Fibroblast of skin of left quadriceps (primary cell): ENCODE data around the gene SPAG8.

Experiments
- DNase-seq, 2 experiments: peaks; one replicate each; pipeline ENCODE4 v3.0.0-alpha.2; 2013; ENCODE audit warnings: low read depth in 2 of 2

SPAG8 gene, protein sequence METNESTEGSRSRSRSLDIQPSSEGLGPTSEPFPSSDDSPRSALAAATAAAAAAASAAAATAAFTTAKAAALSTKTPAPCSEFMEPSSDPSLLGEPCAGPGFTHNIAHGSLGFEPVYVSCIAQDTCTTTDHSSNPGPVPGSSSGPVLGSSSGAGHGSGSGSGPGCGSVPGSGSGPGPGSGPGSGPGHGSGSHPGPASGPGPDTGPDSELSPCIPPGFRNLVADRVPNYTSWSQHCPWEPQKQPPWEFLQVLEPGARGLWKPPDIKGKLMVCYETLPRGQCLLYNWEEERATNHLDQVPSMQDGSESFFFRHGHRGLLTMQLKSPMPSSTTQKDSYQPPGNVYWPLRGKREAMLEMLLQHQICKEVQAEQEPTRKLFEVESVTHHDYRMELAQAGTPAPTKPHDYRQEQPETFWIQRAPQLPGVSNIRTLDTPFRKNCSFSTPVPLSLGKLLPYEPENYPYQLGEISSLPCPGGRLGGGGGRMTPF

DNA sequence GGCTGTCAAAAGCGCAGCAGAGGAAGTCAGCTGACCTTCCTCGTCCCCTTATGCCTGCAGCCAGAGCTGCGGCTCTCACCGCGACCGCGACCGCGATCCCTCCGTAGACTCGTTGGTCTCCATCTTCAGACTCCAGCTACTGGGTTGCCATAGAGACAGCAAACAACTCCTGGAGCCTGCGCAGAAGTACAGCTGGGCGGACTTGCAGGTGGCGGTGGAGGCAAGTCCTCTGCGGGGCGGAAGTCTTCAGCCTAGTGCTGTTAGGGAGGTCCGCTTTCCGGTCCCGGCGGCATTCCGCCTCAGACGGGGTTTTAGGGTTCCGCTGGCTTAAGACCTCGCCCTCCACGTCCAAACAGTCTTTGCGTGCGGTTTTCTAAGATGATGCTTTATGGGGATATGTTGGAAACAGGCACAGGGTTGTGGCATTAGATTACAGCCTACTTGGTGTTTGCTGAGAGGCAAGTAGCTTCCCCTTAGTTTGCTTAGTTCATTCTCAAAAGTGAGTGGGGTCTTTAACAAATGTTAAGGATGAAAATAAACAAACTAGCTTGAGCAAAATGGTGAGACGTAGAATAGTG is at the start of gene SPAG8:
Gene SPAG8 (minus strand): TSS at position 238 of the 578 bp plus-strand sequence. CDS start 115 bp downstream, at position 123.
- peak; percentile 86 to 88 for DNase-seq

DNA sequence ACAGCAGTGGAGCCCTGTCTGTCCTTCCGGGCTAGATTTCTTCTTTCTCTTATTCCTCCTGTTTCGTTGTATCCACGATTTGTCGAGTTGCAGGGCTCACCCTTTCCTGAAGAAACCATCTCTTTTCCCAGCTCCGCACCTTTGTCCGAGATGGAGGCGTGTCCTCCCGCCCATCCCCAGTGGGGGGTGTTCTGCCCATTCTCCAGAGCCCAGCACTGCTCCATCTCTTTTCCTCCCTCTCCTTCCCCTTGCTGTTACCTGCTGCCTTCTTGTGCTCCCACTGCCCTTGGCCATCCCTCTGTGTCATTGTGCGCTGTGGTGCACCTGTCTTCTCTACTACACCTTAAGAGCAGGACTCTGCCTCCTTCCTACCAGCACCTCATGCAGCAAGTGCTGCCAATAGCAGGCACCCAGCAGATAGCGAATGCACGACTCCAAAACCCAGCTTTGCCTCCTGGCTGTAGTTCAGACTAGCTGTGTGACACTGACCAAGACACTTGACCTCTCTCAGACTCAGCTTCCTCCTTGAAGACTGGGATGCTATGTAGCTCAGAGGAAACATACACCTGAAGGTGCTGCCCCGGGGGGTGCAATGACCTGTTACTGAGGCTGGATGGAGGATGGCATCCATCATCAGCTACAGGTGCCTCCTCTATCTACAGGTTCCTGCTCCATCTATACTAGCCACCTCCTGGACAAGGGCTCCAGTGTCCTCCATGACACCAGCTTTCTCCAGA is 49.3 kb upstream of the SPAG8 start:
- no peak for DNase-seq

DNA sequence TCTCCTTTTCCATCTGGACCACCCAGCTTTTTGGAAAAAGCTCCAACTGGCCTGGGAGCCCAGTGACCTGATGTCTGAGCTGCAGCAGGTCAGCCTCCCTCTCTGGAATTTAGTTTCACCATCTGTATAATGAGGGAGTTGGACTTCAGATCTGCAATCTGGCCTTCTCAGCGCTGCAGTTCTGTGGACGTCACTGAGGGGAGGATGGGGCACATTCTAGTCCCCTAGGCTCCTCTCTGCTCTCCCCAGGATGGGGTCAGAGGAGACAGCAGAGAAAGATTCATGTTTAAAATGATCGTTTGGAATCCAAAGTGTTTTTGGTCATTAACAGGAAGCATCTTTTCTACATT is 47.9 kb upstream of the SPAG8 start:
- no peak for DNase-seq

DNA sequence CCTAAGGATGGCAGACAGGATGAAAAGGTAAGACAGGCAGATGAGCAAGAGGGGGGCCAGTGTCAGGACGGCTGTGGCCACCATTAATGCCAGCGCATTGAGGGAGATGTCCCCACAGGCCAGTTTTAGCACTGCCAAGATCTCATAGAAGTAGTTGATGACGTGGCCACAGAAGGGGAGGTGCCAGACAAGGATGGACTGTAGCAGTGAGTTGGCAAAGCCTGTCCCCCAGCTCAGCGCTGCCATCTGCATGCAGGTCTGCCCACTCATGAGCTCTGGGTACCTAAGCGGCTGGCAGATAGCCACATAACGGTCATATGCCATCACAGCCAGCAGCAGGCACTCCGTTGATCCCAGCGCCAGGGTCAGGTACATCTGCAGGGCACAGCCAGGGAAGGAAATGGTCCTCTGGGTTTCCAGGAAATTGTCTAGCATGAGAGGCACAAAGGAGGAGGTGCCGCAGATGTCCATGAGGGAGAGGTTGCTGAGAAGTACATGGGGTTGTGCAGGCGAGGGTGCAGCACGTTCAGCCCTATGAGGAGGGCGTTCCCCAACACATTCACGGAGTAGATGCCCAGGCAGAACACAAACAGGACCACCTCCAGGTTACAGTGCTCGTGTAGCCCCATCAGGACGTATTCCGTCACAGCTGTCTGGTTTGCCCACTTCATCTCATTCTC is 47.4 kb upstream of the SPAG8 start:
- no peak for DNase-seq

DNA sequence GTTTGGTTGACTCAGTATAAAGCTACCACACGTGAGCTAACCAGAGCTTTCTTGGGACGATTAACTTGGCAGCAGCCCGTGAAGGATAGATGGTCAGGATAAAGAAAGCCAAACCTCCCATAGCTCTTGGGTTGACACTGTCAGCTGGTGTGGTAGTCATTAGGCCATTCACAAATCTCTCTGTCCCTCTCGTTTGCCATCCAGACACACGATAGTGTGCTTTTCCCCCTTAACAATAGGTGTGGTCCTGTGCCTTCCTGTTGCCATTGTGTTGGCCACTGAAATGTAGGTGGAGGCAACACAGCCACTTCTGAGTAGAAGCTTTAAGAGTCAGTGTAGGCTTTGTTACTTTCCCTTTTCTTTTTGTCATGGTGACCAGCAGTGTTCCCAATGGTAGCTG is 46.4 kb upstream of the SPAG8 start:
- no peak for DNase-seq

DNA sequence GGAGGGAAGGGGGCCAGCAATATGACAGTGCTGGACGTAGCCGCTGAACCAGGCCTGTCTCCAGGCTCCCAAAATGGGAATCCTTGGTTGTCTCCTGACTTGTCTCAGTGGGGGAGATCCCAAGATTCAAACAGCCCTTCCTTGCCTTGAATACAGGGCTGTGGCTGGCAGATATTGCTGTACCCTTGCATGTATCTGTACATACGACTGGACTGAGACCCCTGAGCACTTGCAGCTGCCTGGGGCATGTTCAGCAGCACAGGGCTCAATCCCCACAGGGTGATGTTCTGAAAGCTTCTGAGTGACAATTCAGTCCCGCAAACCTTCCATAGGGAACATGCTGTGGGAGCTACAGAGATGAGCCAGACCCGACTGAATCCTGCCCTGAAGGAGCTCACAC is 44.8 kb upstream of the SPAG8 start:
- no peak for DNase-seq

DNA sequence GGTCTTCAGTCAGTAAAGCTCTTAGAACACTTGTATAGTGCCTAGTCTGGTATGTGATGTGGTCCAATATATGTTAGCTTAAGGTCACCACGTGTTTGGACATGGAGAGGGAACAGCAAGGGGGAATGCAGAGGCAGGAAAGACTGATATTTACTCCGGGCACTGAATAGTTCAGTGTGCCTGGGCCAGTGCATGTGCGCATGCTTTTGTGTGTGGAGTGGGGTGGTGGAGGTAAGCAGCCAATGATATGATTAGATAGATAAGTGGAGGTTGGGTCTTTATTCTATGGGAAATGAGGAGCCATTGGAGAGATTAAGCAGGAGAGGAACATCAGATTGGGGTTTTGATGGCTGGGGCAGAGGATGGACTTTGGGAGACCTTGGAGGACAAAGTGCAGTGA is 44.1 kb upstream of the SPAG8 start:
- DNase-seq, result no peak

DNA sequence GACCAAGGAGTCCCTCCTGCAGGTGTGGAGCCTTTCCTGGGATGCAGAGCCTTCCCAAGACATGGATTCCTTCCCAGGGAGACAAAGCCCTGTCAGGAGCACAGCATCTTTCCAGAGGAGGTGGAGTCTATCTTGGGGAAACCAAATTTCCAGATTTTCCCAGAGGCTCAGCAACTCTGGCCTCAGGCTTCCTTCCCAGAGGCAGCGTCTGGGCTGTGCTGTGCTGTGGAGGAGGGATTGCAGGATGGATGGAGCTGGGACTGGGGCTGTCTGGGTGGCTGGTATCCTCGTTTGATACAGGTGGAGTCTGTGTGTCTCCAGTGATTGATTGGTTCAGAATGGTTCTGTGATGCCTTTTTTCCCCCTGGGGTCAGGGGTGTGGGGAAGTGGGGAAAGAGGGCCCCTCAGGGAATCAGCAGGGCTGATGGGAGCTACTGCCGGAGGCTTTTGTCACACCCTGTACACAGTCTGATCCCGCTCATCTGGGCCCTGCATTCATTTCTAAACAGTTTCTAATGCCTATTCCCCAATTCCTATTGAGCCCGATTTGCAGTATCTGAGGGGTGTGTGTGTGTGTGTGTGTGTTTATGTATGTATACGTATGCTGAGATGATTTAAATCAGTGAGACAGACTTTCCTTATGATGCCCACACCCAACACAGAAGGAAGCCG is 42.2 kb upstream of the SPAG8 start:
- DNase-seq, result no peak

DNA sequence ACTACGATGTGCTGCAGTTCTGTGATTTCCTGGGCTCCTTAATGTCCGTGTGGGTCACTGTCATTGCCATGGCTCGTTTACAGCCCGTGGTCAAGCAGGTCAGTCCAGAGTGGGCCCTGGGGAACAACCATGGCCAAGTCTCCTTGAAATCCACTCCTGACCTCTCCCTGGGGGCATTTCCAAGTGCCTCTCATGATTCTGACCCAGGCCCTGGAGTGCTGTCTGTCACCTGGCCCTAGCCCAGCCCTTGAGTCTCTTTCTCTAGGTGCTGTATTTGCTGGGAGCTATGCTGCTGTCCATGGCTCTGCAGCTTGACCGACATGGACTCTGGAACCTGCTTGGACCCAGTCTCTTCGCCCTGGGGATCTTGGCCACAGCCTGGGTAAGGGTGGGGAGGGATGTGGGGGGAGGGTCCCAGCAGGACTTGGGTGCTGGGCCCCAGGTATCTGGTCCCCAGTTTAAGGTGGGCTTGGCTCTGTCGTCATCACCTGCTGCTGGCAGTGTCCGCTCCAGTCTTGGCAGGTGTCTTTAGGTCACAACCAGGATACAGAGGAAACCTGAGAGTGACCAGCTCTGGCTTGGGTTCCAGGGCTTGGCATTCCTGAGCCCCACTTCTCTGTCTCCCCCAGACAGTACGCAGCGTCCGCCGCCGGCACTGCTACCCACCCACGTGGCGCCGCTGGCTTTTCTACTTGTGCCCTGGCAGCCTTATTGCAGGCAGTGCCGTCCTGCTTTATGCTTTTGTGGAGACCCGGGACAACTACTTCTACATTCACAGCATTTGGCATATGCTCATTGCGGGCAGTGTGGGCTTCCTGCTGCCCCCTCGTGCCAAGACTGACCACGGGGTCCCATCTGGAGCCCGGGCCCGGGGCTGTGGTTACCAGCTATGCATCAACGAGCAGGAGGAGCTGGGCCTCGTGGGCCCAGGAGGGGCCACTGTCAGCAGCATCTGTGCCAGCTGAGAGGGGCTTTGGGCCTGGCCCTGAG is 41.1 kb upstream of the SPAG8 start:
- DNase-seq, result no peak

DNA sequence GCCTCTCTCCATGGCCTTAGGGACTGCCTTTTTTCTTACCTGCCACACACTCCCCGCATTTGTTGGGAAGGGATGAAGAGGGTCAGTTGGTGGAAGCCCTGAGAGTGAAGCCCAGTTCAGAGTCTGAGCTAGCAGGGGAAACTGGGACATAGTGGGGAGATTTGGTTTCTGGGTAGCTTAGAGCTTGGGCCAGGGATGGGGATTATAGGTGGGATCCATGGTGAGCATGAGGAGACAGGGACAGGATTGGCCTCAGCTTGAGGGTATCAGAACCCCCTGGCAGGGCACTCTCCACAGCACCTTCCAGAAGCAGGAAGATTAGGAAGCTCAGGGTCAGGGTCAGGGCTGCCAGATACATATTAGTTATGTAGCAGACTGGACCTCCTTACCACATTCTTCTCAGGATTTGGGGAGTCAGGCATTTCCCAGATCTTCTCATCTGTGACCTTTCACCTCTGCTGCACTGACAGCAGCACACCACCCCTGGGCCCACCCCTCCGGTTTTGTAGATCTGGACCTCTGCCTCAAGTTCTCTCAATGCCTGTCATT is 40.3 kb upstream of the SPAG8 start:
- no peak for DNase-seq

DNA sequence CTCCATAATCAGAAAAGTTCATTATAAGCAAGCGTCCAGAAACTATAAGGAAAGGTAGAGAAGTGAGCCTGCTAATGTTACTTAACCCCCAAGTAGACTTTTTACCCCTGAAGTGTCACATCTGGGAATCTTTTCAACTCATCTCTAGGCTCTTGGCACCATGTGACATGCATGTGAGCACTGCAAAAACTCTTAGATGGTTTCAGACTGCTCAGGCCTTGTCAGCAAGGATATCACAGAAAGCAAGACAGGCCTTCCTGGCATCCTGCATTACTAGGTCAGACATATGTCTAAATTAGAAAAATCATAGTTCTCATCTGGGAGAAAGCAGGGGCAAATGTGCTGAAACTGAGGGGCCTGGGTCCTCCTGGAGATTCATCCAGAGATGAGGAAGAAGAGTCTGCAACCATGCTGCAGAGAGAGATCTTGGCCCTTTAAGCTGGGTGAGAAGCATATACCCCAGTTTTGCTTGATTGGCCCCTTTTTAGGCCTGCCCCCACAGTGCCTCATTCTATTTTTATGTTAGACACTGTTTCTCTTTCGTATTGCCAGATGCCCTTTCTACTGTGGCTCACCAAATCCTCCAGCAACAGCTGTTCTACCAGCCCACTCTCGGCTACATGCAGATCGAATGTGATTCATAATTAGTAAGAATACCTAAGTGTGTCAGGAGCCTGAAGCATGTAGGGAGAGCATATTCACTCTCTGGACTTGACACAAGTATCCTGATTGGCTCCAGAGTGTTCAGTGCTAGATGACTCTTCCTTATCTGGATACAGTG is 35.9 kb upstream of the SPAG8 start:
- DNase-seq, result peak; percentile 41 to 44

DNA sequence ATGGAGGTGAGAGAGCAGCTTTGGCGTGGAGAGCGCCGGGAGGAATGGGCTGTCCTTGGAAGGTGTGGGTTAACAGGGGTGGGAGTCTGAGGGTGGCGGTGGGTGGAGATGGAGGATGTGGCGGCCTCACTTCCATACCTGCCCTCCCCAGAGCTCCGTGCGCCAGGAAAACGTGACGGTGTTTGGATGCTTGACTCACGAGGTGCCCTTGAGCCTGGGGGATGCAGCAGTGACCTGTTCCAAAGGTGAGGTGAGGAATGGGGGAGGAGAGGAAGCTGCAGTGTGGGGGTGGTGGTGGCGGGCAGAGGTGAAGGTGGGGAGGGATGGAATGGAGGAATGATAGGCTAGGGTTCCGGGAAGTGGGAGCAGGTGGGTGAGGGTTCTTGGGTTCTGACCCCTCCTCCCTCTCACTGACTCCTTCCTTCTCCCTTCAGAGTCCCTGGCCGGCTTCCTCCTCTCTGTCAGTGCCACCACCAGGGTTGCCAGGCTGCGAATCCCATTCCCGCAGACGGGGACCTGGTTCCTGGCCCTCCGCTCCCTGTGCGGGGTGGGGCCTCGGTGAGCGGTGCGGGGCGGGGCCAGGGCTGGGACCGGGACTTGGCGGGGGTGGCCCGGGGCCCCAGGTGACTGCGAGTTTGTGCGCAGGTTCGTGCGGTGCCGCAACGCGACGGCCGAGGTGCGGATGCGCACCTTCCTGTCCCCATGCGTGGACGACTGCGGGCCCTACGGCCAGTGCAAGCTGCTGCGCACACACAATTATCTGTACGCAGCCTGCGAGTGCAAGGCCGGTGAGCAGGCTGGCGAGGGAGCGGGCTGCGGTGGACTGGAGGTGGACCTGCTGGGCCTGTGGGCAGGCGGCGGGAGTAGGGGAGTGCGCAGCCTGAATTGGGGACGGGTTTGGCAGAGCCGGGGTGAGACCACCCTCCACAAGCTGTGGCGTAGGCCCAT is 34.0 kb upstream of the SPAG8 start:
- DNase-seq, result no peak

DNA sequence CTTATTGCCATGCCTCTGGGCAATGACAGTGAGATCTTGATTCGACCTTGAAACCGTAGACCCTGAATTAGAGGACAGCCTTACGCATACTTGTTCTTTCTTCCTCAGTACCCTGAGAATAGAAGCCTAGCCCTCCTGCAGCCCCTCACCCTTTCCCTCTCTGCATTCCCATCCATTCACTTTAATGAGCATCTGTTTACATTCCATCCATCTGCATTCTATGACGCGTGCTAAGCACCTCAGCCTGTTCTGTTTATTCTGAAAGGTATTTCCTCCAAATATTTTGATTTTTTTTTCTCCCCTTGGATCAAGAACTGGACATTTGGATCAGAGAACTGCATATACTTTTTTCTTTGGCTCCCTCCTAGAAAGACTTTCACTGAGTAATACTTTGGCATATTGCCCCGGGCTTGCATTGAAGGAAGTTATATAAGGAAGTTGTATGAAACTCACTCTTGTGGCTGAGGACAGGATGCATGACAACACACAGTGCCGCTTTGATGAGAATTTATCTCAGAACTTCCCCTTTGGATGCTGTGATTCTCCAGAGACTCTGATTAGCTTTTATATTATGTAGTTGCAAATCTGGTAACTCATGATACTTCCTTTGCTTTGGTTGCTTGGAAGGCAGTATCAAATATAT is 32.7 kb upstream of the SPAG8 start:
- DNase-seq, result peak; percentile 81 to 82

DNA sequence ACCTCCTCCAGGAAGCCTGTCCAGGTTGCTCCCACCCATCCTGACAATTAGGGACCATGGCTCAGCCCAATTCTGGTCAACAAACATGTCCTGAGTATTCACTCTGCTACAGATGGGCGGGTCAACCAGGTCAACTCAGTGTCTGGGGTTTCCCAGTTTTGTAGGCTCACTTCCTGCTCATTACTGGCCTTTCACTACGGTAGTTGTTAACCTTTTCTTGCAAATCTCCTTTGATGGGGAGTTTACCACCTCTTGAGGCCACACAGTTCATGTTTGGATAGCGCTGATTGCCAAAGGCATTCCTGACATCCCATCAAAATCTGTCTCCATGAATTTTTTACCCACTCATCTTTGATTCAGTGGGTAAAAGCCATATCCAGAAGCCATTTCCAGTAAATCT is 30.7 kb upstream of the SPAG8 start:
- DNase-seq, result no peak

DNA sequence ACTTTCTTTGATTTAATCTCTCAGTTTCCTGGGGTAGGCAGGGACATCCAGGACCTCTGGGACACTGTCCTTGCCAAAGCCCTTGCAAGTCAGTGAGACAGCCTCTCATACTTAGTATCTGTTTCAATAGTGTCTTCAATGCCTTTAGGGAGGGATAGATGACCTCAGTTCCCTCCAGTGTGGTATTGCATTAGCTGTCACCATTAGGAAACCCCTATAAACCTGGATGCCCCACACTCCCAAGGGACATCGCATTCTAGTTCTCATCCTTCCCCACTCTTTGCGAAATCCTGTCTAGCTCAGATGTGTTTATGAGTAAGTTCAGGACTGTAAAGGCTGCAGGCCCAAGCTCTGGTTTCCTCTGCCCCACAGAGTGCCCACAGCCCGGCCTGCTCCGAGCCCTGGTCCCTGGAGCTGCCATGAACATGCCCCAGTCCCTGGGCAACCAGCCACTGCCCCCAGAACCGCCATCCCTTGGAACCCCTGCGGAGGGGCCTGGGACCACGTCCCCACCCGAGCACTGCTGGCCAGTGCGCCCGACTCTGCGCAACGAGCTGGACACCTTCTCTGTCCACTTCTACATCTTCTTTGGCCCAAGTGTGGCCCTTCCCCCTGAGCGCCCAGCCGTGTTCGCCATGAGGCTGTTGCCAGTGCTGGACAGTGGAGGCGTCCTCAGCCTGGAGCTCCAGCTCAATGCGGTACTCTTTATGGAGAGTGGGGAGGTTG is 30.1 kb upstream of the SPAG8 start:
- DNase-seq, result no peak

DNA sequence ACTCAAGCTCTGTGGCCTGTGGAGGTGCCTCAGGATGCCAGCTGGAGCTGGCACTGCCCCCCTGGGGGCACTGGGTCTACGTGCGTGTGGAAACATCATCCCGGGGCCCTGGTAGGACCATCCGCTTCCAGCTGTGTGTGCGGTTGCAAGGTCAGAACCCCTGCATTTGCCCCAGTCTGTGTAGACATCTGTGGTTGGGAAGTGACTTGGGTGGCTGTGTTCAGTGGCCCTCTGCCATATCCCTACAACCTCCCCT is 29.5 kb upstream of the SPAG8 start:
- no peak for DNase-seq
